Measurements from ENCODE around the gene SCAF4. TPM values are rescaled to one million over a fixed set of nuclear protein-coding genes. Genes with fewer than 3 reads are reported as not detected.

SCAF4 gene
- total RNA-seq, 1 experiment from 2014 or later: 41.9 TPM

GRCh38 chr21:31696424-31696823, 35.5 kb downstream of the SCAF4 start:
- peaks cover 84% of the 10 kb centered on the region for H3K36me3 Mint-ChIP-seq (ENCODE audit: insufficient read depth, unreplicated experiment)
- CTCF ChIA-PET: no interaction called here
- H3K4me3 Mint-ChIP-seq (ENCODE audit: unreplicated experiment): no peak overlapping the region
- no peak for DNase-seq (ENCODE audit: unreplicated experiment)
- H3K4me1 Mint-ChIP-seq (ENCODE audit: insufficient read depth, unreplicated experiment): no peaks in the 10 kb centered on the region
- H3K27me3 Mint-ChIP-seq (ENCODE audit: insufficient read depth, unreplicated experiment): no peaks in the 10 kb centered on the region
- H3K27ac Mint-ChIP-seq (ENCODE audit: low read depth, unreplicated experiment): no peak overlapping the region
- no TSS peak for BruUV-seq (replicated peaks)
- TF ChIP-seq CTCF (IDR thresholded peaks at IDR 0.05; ENCODE audit: unreplicated experiment): no peak
- intact Hi-C loops (cut with micrococcal nuclease): no loop called here
- POLR2A ChIA-PET: interaction anchor here (0.6 to 1.2 kb wide), 3 partner anchors 19 to 130 kb away, joined by 3 to 4 read pairs (median 4); no protein-coding TSS in a partner anchor
- H3K9me3 Mint-ChIP-seq (ENCODE audit: unreplicated experiment): no peaks in the 10 kb centered on the region

GRCh38 chr21:31693222-31693621, 38.7 kb downstream of the SCAF4 start:
- ChIA-PET POLR2A (interaction anchor here (0.7 kb wide), 1 partner anchor 49 kb away, joined by 5 read pairs; no protein-coding TSS in a partner anchor), CTCF (interaction anchor here (0.6 kb wide), 1 partner anchor 1533 kb away, joined by 3 read pairs; no protein-coding TSS in a partner anchor)
- Mint-ChIP-seq H3K27me3 (ENCODE audit: insufficient read depth, unreplicated experiment) (no peaks in the 10 kb centered on the region), H3K4me3 (ENCODE audit: unreplicated experiment) (no peak overlapping the region), H3K27ac (ENCODE audit: low read depth, unreplicated experiment) (no peak overlapping the region), H3K9me3 (ENCODE audit: unreplicated experiment) (no peaks in the 10 kb centered on the region), H3K36me3 (ENCODE audit: insufficient read depth, unreplicated experiment) (peaks cover 72% of the 10 kb centered on the region), H3K4me1 (ENCODE audit: insufficient read depth, unreplicated experiment) (no peaks in the 10 kb centered on the region)
- intact Hi-C loops (cut with micrococcal nuclease): no loop called here
- DNase-seq (ENCODE audit: unreplicated experiment): no peak
- no TSS peak for BruUV-seq (replicated peaks)
- TF ChIP-seq CTCF (IDR thresholded peaks at IDR 0.05; ENCODE audit: unreplicated experiment): no peak

GRCh38 chr21:31688603-31689368, 43.1 kb downstream of the SCAF4 start:
- CTCF ChIA-PET: interaction anchor here (0.6 kb wide), 2 partner anchors 19 to 940 kb away, joined by 3 to 4 read pairs; no protein-coding TSS in a partner anchor
- POLR2A ChIA-PET: interaction anchor here (0.6 to 1.5 kb wide), 2 partner anchors 9 to 1590 kb away, joined by 3 to 5 read pairs; no protein-coding TSS in a partner anchor
- intact Hi-C loops (cut with micrococcal nuclease): no loop called here
- peaks cover 82% of the 10 kb centered on the region for H3K36me3 Mint-ChIP-seq (ENCODE audit: insufficient read depth, unreplicated experiment)
- no peaks in the 10 kb centered on the region for H3K4me1 Mint-ChIP-seq (ENCODE audit: insufficient read depth, unreplicated experiment)
- no peak overlapping the region for H3K27ac Mint-ChIP-seq (ENCODE audit: low read depth, unreplicated experiment)
- H3K9me3 Mint-ChIP-seq (ENCODE audit: unreplicated experiment): no peaks in the 10 kb centered on the region
- H3K4me3 Mint-ChIP-seq (ENCODE audit: unreplicated experiment): no peak overlapping the region
- no peak for DNase-seq (ENCODE audit: unreplicated experiment)
- TF ChIP-seq CTCF (IDR thresholded peaks at IDR 0.05; ENCODE audit: unreplicated experiment): no peak
- BruUV-seq (replicated peaks): no TSS peak
- no peaks in the 10 kb centered on the region for H3K27me3 Mint-ChIP-seq (ENCODE audit: insufficient read depth, unreplicated experiment)

- H3K9me3 Mint-ChIP-seq (ENCODE audit: unreplicated experiment): no peaks in the 10 kb centered on the region
- intact Hi-C loops (cut with micrococcal nuclease): no loop called here
- no peak for TF ChIP-seq CTCF (IDR thresholded peaks at IDR 0.05; ENCODE audit: unreplicated experiment)
- H3K27me3 Mint-ChIP-seq (ENCODE audit: insufficient read depth, unreplicated experiment): no peaks in the 10 kb centered on the region
- ChIA-PET CTCF (interaction anchor here (1.2 kb wide), 1 partner anchor 588 kb away, joined by 3 read pairs; no protein-coding TSS in a partner anchor), POLR2A (interaction anchor here (0.7 to 1.8 kb wide), 2 partner anchors 17 to 43 kb away, joined by 4 to 5 read pairs; no protein-coding TSS in a partner anchor)
- no peaks in the 10 kb centered on the region for H3K4me1 Mint-ChIP-seq (ENCODE audit: insufficient read depth, unreplicated experiment)
- DNase-seq (ENCODE audit: unreplicated experiment): no peak
- no TSS peak for BruUV-seq (replicated peaks)
- H3K27ac Mint-ChIP-seq (ENCODE audit: low read depth, unreplicated experiment): no peak overlapping the region
- peaks cover 79% of the 10 kb centered on the region for H3K36me3 Mint-ChIP-seq (ENCODE audit: insufficient read depth, unreplicated experiment)
- H3K4me3 Mint-ChIP-seq (ENCODE audit: unreplicated experiment): no peak overlapping the region
These were observed 44.8 kb downstream of the SCAF4 start for GRCh38 chr21:31687108-31687507.
